ENCODE data around the gene CNKSR2. TPM values are rescaled to one million over a fixed set of nuclear protein-coding genes. Genes with fewer than 3 reads are reported as not detected.

CNKSR2 gene
- total RNA-seq, 3 donors from 2014 or later, result 4.9 to 11.2 (median 5.4) TPM

DNA sequence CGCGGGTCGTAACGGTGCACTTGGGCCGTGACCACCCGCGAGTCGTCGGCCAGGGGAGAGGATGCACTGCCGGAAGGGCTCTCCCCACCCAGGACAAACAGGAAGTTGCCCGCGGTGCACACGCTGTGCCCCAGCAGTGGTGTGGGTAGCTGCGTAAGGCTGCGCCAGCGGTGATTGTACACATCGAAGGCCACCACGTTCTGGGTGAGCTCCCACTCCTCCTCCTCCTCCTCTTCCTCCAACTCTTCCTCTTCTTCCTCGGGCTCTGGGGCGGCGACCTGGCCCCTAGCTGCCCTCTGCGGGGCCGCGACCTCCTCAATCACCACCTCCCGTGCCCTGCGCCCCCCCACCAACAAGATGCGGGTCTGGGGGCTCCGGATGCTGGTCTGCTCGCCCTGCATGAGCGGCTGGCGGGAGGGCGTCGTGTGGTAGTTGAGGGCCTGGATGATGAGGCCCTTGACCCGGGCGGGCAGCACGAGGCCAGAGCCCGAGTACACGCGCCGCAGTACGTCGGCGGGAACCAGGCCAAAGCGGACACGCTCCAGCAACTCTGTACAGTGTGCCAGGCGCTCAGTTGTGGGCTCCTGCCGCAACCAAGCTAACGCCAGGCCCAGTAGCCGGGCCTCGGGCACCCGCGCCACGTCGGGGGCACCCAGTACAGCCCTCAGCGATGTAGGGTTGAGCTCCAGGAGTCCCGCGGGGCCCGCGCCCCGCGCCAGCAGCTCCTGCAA lies 282.5 kb downstream of the CNKSR2 start:
- no peaks in the 10 kb centered on the region for H3K4me1 ChIP-seq
- no peak for DNase-seq (ENCODE audit: low spot score in 2 of 2)
- H3K36me3 ChIP-seq, result no peaks in the 10 kb centered on the region
- H3K9me3 ChIP-seq, result peaks cover 0 to 8% of the 10 kb centered on the region in 2 donors
- H3K4me3 ChIP-seq, result no peak overlapping the region
- peaks cover 0 to 43% of the 10 kb centered on the region in 2 donors for H3K27me3 ChIP-seq
- no peak overlapping the region for H3K27ac ChIP-seq
- intact Hi-C loops (cut with DNase I; ENCODE audit: low total_unique reads), result no loop called here
- TF ChIP-seq POLR2A (IDR thresholded peaks at IDR 0.05), result no peak
- TF ChIP-seq, protein P1, sequence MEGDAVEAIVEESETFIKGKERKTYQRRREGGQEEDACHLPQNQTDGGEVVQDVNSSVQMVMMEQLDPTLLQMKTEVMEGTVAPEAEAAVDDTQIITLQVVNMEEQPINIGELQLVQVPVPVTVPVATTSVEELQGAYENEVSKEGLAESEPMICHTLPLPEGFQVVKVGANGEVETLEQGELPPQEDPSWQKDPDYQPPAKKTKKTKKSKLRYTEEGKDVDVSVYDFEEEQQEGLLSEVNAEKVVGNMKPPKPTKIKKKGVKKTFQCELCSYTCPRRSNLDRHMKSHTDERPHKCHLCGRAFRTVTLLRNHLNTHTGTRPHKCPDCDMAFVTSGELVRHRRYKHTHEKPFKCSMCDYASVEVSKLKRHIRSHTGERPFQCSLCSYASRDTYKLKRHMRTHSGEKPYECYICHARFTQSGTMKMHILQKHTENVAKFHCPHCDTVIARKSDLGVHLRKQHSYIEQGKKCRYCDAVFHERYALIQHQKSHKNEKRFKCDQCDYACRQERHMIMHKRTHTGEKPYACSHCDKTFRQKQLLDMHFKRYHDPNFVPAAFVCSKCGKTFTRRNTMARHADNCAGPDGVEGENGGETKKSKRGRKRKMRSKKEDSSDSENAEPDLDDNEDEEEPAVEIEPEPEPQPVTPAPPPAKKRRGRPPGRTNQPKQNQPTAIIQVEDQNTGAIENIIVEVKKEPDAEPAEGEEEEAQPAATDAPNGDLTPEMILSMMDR (IDR thresholded peaks at IDR 0.05), result no peak
- TF ChIP-seq POLR2AphosphoS5 (IDR thresholded peaks at IDR 0.05), result no peak

DNA sequence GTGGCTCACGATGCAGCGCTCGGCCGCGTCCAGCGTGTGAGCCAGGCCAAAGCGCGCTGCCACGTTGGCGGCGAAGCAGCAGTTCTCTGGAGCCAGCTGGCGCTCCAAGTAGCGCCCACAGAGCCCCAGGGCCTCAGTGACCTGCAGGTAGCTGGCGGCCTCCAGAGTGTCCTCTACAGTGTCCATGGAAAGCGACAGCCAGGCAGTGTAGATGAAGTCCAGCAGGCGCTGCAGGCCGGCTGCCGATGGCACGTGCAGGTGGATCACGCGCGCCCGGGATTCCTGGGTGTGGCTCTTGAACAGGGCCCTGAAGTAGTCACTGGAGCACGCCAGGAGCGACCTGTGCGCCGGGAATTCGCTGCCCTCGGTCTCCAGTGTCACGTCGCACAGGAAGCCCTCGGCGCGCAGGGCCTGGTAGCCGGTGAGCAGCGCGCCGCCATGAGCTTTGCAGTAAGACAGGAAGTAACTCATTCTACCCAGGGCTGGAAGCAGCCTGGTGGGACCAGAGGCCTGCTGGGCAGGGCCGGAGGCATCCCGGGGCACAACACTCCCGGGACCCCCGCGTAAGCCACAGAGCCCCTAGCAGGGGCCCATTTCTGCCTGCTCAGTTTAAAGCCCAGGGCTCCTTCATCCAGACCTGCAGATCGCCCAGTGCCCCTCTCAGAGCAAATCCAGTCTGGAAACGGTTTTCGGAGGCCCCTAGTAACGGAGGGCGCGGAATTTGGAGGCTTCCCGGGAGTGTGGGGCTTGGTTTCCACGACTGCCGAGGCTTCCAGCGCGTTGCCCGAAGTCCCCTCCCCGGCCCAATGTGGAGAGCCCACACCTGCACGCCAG lies 283.3 kb downstream of the CNKSR2 start:
- H3K27me3 ChIP-seq, result peaks cover 0 to 45% of the 10 kb centered on the region in 2 donors
- H3K9me3 ChIP-seq, result peaks cover 0 to 8% of the 10 kb centered on the region in 2 donors
- intact Hi-C loops (cut with DNase I; ENCODE audit: low total_unique reads), result no loop called here
- H3K36me3 ChIP-seq, result no peaks in the 10 kb centered on the region
- H3K27ac ChIP-seq, result no peak overlapping the region
- H3K4me1 ChIP-seq, result no peaks in the 10 kb centered on the region
- no peak for DNase-seq (ENCODE audit: low spot score in 2 of 2)
- peak overlapping the region; percentile 25 to 50 (median 25) for H3K4me3 ChIP-seq
- TF ChIP-seq, protein P1 (IDR thresholded peaks at IDR 0.05), result no peak
- TF ChIP-seq POLR2AphosphoS5 (IDR thresholded peaks at IDR 0.05), result no peak
- no peak for TF ChIP-seq POLR2A (IDR thresholded peaks at IDR 0.05)

DNA sequence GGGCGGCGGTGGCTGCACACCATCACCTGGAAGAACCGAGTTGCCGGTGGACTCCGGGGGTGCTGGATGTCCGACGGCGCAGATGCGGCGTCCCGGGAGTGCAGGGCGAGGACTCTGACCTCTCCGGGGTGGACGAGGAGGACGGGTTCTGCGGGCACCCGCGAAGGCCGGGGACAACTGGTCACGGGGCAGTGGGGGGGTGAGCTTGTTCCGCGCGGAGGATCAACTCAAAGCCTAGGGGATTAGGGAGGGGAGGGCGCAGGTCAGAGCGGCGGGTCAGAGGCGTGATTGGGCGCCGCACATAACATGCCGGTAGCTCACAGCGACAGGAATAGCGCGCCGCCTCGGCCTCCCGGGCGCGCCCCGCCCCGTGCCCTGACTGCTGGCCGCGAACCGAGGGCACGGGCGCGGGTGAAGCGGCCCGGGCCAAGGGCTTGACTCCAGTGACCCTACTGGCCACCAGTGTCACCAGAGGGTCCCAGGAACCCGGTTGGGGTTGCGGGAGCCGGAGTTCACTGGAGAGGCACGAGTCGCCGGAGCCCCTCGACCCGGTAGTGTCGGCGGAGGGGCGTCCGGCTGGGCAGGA lies 284.0 kb downstream of the CNKSR2 start, which contains the start of gene KLHL34:
TSS of gene KLHL34 (minus strand) at position 179 of the 586 bp plus-strand sequence. CDS start 542 bp downstream, outside the sequence.
- Histone ChIP-seq H3K4me3 (peak within 1 kb of the TSS; percentile 25 to 50 (median 25)), H3K9me3 (peaks cover 0 to 8% of the 10 kb centered on the region in 2 donors), H3K36me3 (no peaks in the 10 kb centered on the region), H3K27me3 (peaks cover 0 to 45% of the 10 kb centered on the region in 2 donors), H3K4me1 (no peaks in the 10 kb centered on the region), H3K27ac (no peak within 1 kb of the TSS)
- TF ChIP-seq POLR2A (IDR thresholded peaks at IDR 0.05), result no peak
- TF ChIP-seq, protein P1 (IDR thresholded peaks at IDR 0.05), result no peak
- no peak for TF ChIP-seq POLR2AphosphoS5 (IDR thresholded peaks at IDR 0.05)
- intact Hi-C loops (cut with DNase I; ENCODE audit: low total_unique reads), result no loop called here
- DNase-seq (ENCODE audit: low spot score in 2 of 2), result no peak

DNA sequence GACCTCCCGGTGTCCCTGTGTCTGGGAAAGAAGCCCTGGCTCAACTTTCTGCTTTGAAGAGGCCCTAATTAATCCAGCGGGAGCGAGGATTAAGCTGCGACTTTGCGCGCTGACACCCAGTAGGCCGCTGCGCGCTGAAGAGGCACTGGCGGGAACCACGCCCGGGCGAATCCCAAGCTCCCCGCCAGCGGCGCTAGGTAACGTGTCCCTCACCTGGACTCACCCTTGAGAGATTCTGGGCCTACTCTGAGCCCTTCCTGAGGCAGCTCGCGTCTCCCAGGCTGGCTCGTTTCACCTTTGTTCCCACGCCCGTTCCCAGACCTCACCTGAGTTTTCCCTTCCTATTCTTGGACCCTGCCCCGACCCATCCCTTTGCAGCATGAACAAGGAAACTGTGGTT lies 284.5 kb downstream of the CNKSR2 start:
- peaks cover 0 to 8% of the 10 kb centered on the region in 2 donors for H3K9me3 ChIP-seq
- H3K27ac ChIP-seq, result no peak overlapping the region
- peak overlapping the region in 2 of 3 donors; percentile 25 to 50 for H3K4me3 ChIP-seq
- H3K27me3 ChIP-seq, result peaks cover 0 to 48% of the 10 kb centered on the region in 2 donors
- no peaks in the 10 kb centered on the region for H3K36me3 ChIP-seq
- DNase-seq (ENCODE audit: low spot score in 2 of 2), result no peak
- intact Hi-C loops (cut with DNase I; ENCODE audit: low total_unique reads), result no loop called here
- TF ChIP-seq POLR2A (IDR thresholded peaks at IDR 0.05), result no peak
- TF ChIP-seq, protein P1 (IDR thresholded peaks at IDR 0.05), result no peak
- no peak for TF ChIP-seq POLR2AphosphoS5 (IDR thresholded peaks at IDR 0.05)
- H3K4me1 ChIP-seq, result no peaks in the 10 kb centered on the region
